HG03108 (cell line): ENCODE data around the gene DECR2.

ENCODE experiments used
- ATAC-seq: cut with Tn5 transposase; IDR thresholded peaks from one replicate; pipeline ENCODE4 v1.9.1; 2021; ENCODE audit warnings: moderate library complexity; ENCODE audit not compliant: unreplicated experiment

DECR2 gene

DNA sequence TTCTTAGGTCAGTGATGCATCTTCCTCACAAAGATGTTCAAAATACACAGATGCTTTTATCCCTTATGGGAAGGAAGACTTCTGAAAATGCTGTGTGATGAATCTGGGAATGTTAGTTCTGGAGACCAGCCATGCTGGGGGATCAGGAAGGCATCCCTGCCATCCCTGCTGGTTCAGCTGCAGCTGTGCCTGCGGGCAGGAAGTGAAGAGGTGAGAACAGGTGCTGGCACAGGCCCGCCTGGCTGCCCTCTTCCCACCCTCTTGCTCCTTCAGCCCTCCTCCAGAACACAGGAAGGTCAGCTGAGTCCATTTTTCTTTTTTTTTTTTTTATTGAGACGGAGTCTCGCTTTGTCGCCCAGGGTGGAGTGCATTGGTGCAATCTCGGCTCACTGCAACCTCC, 38.9 kb downstream of the DECR2 start:
- ATAC-seq: no peak

DNA sequence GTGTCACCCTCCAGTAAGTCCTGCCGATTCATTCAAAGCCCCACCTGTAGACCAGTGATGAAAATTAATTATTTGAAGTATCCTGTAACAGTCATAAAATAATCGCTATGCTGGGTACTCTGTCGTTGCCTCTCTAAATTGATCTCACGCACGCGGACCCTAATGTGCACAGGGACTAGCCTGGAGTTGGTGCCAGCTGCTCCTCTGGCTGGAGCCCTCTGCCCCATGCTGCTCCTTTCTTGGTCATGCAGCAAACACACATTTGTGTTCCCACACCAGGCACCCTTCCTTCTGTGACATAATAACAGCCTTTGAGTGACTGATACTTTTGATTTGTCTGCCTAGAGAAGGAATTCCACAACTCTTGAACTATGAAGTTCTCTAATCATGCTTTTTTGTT, 39.8 kb downstream of the DECR2 start:
- no peak for ATAC-seq

DNA sequence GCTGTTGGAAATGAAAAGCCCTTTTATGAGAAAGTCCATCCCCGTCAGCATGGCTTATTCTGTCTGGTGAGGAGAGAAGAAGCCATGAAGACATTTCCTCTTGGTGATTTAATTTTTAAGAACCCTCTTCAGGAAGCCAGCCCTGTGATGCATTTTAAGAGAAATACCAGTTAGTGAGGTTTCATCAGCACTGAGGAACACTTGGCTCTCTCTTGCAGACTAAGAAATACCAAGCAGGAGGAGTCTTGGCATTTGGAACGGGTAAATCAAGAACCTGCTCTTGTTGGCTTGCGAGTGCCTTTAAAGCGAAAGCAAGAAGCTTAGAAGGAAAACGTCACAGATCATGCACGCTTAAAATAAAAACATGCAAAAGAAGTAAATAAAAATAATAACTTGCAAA, 41.3 kb downstream of the DECR2 start:
- no peak for ATAC-seq

DNA sequence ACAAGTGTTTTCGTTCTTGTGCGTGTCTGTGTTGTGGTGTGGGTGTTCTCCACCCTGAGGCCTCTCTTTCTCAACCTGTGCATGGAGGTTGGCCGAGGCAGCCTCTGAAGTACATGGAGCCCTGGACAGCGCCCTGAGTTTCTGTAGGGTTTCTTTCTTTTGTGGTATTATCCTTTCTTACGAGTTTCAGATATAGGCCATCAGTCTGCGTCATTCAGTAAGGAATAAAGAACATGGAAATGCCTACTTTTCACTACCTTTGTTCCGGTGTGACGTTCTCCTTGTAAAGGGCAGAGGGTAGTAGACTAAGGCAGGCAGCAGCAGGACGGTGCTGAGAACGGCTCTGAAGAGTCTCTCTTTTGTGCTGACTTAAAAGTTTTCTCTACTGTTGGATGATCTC, 42.3 kb downstream of the DECR2 start:
- ATAC-seq: no peak

DNA sequence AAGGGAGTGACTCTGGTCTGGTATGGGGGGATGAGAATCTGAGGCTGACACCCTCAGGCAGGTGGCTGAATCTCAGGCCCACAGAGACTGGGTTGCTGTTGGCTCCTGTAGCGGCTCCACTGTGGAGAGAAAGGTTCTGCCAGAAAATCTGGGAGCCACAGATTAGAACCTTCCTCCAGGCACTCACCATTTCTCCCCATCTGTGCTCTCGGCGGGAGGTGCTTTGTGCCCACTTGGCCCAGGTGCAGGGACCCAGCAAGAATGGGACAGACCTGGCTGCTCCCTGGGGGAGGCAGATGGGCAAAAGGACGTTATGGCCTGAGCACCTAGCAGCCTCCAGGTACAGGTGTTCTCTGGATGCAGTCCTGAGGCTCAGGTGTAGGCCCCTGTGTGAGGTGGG, 43.9 kb downstream of the DECR2 start:
- ATAC-seq: no peak

DNA sequence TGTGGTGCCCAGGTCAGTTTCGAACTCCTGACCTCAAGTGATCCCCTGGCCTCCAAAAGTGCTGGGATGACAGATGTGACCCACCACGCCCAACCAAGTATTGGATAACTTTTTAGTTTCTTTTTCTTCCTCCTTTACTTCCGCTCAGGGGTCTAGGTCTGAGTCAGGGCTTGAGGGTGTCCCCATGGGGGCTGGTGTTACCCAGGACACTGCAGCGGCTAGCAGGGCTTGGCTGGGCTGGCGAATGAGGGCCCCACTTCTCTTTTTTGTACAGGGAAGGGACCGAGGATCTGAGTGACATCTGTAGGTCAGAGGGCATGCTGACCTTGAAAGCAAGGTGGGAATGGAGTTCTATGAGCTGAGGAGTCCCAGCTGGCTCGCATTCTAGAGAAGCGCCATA, 48.7 kb downstream of the DECR2 start:
- no peak for ATAC-seq

DNA sequence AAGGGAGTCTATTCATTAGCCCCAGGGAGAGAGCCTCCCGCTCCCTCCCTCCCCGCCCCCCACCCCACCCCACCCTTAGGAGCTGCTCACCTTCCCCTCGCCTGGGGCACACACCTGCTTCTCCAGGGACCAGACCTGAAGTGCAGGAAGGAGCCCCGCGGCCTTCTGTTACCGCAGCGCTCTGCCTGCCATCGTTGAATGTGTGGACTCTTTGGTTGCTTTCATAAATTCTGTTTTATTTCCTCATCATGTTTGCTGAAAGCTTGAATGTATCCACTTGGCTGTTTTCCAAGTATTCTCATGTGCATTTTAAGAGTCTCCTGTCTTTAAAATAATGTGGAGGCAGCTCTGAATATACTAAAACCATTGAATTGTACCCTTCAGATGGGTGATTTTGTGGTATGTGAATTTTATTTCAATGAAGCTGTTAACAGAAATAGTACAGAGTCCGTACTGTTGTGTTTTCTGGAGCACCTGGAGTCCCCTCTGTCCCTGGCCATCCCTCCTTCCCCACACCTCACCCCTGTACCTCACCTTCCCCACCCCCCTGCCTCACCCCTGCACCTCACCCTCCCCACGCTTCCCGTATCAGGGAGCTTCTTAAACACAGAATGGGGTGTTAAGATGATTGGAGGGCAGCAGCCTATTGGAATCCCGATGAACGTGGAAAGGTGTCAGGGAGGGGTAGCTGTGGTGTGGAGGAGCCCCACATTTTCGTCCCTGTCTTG, 49.3 kb downstream of the DECR2 start:
- ATAC-seq: no peak

DNA sequence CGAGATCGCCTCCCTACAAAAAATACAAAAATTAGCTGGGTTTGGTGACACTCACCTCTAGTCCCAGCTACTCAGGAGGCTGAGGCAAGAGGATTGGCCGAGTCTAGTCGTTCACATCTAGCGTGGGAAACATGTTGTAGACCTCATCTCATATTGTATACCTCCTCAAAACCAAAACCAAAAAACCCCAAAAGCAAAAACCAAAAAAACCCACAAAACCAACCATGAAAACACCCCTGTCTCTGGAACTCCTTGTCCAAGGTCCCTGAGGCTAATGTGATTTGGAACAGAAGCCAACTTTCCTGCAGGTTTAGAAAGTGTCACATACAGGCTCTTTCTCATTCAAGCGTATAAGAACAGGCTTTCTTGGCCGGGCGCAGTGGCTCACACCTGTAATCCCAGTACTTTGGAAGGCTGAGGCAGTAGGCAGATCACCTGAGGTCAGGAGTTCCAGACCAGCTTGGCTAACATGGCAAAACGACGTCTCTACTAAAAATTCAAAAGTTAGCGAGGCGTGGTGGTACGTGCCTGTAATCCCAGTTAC, 52.8 kb downstream of the DECR2 start:
- ATAC-seq: no peak

DNA sequence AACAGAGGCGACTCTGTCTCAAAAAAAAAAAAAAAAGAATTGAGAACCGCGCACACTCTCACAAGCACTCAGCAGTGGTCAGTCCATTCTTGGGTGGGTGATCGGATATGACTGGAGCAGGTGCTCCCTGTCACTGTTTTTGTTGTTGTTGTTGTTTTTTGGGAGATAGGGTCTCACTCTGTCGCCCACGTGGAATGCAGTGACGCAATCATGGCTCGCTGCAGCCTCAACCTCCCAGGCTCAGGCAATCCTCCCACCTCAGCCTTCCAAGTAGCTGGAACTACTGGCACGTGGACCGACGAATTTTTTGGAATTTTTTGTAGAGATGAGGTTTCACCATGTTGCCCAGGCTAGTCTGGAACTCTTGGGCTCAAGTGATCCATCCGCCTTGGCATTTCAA, 53.8 kb downstream of the DECR2 start:
- ATAC-seq: no peak

DNA sequence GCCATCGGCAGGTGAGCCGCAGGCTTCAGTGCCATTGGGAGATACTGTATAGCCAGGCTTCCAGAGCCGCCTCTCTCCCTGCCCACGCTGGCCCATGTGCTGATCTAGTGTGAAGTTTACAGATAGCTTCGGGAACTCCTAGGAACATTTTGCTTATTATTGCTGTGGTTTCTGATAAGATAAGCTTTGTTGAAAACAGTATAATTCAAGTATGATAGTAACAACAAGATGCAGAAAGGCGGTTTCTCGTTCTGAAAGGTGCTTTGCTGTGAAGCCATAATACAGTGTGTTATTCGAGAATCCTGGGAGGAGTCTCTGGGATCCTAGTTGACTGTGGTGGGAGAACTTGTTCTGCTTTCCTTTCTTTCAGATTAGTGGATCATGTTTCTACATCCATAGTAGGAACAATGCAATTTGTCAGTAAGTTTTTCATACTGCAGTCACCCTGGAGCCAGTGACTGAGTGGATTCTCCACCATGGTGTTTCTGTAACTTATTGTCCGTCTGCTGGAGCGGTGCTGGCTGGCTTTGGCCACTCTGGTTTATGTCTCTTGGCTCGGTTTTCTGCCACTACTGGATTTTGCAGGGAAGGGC, 55.3 kb downstream of the DECR2 start:
- no peak for ATAC-seq

DNA sequence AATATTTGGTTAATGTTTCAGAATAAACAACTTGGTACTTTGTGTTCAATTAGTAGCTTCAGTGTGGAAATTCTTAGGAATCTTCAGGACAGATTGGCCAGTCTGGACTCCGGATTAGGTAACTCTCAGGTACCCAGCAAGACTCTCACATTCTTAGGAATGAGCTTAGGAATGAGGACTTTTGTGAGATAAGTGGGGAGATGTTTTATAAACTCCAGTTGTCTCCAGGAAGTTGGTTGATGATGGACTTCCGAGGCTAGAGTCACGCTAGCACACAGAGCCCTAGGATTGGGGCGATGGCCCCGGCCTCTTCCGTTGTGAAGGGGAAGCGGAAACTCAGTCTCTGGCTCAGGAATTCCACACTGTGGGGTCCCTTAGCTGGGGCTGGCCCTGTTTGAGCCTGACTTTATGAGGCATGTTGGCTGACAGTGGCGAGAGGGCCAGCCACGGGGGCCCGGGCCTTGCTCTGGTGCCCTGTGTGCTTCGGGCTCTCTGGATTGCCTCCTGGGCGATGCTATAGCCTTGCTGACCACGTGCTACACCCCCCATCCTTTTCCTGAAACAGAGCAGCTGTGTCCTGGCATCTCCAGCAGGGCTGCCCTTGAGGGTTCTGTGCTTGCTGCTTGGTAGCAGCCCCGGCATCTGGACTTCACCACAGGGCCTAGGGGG, 56.2 kb downstream of the DECR2 start:
- ATAC-seq: no peak

DNA sequence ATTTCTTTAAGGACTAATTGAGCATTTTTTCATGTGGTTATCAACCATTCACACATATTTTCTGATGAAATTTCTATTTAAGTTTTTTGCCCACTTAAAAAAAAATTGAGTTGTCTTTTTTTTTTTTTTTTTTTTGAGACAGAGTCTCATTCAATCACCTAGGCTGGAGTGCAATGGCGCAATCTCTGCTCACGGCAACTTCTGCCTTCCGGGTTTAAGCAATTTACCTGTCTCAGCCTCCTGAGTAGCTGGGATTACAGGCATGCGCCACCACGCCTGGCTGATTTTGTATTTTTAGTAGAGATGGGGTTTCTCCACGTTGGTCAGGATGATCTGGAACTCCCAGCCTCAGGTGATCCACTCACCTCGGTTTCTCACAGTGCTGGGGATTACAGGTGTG, 58.1 kb downstream of the DECR2 start:
- ATAC-seq: no peak

DNA sequence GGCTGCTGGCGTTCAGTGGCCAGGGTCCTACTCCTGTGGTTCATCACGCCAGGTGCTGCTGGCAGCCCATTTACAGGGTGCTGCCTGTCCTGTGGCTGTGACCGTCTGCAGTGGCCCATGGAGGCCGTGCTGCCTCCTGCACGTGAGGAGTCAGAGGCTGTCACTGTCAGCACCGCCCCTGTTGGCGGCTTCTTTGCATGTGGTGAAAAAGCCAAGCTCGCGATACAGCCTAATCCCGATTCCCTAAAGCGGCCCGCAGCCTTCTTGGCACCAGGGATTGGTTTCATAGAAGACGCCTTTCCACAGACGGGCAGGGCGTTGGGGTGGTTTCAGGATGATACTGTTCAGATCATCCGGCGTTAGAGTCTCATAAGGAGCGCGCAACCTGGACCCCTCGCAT, 59.1 kb downstream of the DECR2 start:
- ATAC-seq: no peak
